ENCODE measurements around the gene ETV3. TPM values are rescaled to one million over a fixed set of nuclear protein-coding genes. Genes with fewer than 3 reads are reported as not detected.

The ETV3 gene
- total RNA-seq, 1 donor from 2014 or later: 19.5 TPM

DNA sequence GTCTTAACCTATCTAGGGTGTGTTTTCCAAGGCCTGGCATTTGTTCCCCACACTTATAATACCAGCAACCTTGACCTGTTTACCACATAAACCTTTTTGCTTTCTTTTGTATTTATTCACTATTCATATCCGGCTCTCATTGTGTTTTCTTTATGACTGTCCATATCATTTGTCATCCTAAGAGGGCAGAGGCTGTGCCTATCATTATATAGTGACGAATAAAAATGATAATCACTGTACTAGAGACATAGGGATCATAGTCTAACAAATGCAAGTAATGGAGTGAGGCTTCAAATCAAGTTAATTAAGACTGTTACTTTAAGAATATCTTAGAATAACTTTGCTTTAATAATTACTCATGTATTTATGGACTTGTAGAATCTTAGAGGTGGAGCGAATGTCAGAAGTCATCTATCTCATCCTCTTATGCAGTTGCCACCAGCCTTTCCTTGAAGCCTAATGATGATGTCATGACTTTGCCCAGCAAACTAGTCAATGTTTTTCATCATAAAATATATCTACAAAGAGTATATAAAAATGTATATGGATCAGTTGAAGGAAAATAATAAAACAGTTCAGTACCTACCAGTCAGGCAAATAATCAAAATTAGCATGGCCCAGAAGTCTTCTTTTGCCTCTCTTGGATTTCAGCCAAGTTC is 4.7 kb upstream of the ETV3 start:
- H3K36me3 Mint-ChIP-seq: no peaks in the 10 kb centered on the region
- H3K4me1 Mint-ChIP-seq: peaks cover 10% of the 10 kb centered on the region
- Histone ChIP-seq H3K4me3 (no peak overlapping the region), H3K9ac (no peak overlapping the region), H3K4me2 (no peak overlapping the region), H3K79me2 (ENCODE audit: low read depth) (peaks cover 2% of the 10 kb centered on the region), H4K20me1 (ENCODE audit: low read depth) (peaks cover 1% of the 10 kb centered on the region), H3F3A (ENCODE audit: low read depth) (peaks cover 28% of the 10 kb centered on the region), H3K27me3 (no peaks in the 10 kb centered on the region), H3K36me3 (no peaks in the 10 kb centered on the region), H3K9me3 (ENCODE audit: low read depth) (no peaks in the 10 kb centered on the region), H3K27ac (no peak overlapping the region), H3K4me1 (peaks cover 13% of the 10 kb centered on the region), H2AFZ (replicated peaks) (no peak overlapping the region)
- TF ChIP-seq, protein P1, sequence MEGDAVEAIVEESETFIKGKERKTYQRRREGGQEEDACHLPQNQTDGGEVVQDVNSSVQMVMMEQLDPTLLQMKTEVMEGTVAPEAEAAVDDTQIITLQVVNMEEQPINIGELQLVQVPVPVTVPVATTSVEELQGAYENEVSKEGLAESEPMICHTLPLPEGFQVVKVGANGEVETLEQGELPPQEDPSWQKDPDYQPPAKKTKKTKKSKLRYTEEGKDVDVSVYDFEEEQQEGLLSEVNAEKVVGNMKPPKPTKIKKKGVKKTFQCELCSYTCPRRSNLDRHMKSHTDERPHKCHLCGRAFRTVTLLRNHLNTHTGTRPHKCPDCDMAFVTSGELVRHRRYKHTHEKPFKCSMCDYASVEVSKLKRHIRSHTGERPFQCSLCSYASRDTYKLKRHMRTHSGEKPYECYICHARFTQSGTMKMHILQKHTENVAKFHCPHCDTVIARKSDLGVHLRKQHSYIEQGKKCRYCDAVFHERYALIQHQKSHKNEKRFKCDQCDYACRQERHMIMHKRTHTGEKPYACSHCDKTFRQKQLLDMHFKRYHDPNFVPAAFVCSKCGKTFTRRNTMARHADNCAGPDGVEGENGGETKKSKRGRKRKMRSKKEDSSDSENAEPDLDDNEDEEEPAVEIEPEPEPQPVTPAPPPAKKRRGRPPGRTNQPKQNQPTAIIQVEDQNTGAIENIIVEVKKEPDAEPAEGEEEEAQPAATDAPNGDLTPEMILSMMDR (IDR thresholded peaks at IDR 0.05): no peak
- TF ChIP-seq EZH2phosphoT487 (IDR thresholded peaks at IDR 0.05) (no peak), EZH2 (IDR thresholded peaks at IDR 0.05) (no peak)
- DNase-seq (ENCODE audit: low spot score): no peak
- no peaks in the 10 kb centered on the region for H3K9me3 Mint-ChIP-seq
- no peak overlapping the region for H3K27ac Mint-ChIP-seq
- H3K27me3 Mint-ChIP-seq (ENCODE audit: insufficient read depth, low read depth): peaks cover 11% of the 10 kb centered on the region
- no peak overlapping the region for H3K4me3 Mint-ChIP-seq

DNA sequence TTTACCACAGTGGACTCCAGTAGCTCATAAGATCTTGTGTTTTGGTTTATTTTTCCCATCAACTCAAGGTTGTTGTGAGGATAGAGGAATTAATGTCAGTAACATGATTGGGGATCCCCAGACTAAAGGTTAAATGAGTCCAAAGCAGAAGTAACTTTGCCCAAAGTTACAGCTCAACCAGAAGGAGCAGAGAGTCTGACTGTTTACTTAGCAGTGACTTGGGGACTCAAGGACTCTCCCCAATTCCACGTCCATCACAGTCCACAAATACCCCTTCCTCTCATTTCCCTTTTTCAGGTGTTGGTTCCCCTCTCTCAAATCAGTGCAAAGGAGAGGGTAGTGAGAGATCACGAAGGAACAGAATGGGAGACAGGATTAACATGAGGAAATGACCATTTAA is 4.0 kb upstream of the ETV3 start:
- Mint-ChIP-seq H3K4me1 (peaks cover 15% of the 10 kb centered on the region), H3K27ac (no peak overlapping the region), H3K9me3 (no peaks in the 10 kb centered on the region), H3K36me3 (no peaks in the 10 kb centered on the region), H3K4me3 (no peak overlapping the region), H3K27me3 (ENCODE audit: insufficient read depth, low read depth) (peaks cover 11% of the 10 kb centered on the region)
- Histone ChIP-seq H3K4me1 (peaks cover 12% of the 10 kb centered on the region), H3K79me2 (ENCODE audit: low read depth) (peaks cover 9% of the 10 kb centered on the region), H3K4me3 (no peak overlapping the region), H4K20me1 (ENCODE audit: low read depth) (peaks cover 8% of the 10 kb centered on the region), H3K9me3 (ENCODE audit: low read depth) (no peaks in the 10 kb centered on the region), H3K27me3 (no peaks in the 10 kb centered on the region), H2AFZ (replicated peaks) (no peak overlapping the region), H3K9ac (no peak overlapping the region), H3F3A (ENCODE audit: low read depth) (peaks cover 33% of the 10 kb centered on the region), H3K4me2 (no peak overlapping the region), H3K36me3 (no peaks in the 10 kb centered on the region), H3K27ac (no peak overlapping the region)
- TF ChIP-seq EZH2phosphoT487 (IDR thresholded peaks at IDR 0.05) (no peak), EZH2 (IDR thresholded peaks at IDR 0.05) (no peak)
- TF ChIP-seq, protein P1 (IDR thresholded peaks at IDR 0.05): no peak
- no peak for DNase-seq (ENCODE audit: low spot score)

DNA sequence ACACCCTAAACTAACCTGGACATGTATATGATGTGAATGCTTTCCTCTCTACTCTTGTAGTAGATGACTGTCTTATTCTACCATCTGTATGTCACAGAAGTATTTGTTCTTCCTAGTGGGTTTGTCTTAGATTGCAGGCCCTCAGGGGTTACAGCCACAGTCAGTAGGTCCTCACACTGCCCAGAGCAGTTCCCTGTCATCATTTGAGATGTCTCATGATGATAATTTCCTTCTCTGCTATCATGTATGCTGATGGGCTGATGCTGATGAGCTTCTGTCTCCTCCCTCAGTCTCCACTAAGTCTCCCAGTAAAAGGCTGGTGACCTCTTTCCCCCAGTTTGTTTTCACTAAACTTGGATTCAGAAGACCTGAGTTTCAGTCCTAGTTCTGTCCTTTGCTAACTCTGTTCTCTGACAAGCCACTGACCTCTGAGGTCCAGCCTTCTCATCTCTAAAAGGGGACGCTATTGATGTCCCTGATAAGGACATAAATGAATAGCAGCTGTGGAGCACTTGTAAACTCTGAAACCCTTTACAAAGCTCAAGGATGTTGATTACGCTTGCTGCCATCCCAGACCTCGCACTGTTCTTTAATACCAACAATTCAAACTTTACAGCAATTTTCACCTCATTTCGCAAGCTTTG is 3.1 kb upstream of the ETV3 start:
- H3K4me2 ChIP-seq: no peak overlapping the region
- H3K9ac ChIP-seq: no peak overlapping the region
- H4K20me1 ChIP-seq (ENCODE audit: low read depth): peaks cover 17% of the 10 kb centered on the region
- peaks cover 17% of the 10 kb centered on the region for H3K79me2 ChIP-seq (ENCODE audit: low read depth)
- no peak for DNase-seq (ENCODE audit: low spot score)
- Mint-ChIP-seq H3K9me3 (no peaks in the 10 kb centered on the region), H3K4me3 (no peak overlapping the region), H3K27me3 (ENCODE audit: insufficient read depth, low read depth) (peaks cover 11% of the 10 kb centered on the region), H3K36me3 (peaks cover 2% of the 10 kb centered on the region), H3K27ac (no peak overlapping the region), H3K4me1 (peaks cover 24% of the 10 kb centered on the region)
- no peaks in the 10 kb centered on the region for H3K36me3 ChIP-seq
- peaks cover 20% of the 10 kb centered on the region for H3K4me1 ChIP-seq
- no peak overlapping the region for H2AFZ ChIP-seq (replicated peaks)
- H3K27me3 ChIP-seq: no peaks in the 10 kb centered on the region
- no peaks in the 10 kb centered on the region for H3K9me3 ChIP-seq (ENCODE audit: low read depth)
- H3K27ac ChIP-seq: no peak overlapping the region
- H3K4me3 ChIP-seq: no peak overlapping the region
- peaks cover 33% of the 10 kb centered on the region for H3F3A ChIP-seq (ENCODE audit: low read depth)
- no peak for TF ChIP-seq EZH2 (IDR thresholded peaks at IDR 0.05)
- TF ChIP-seq EZH2phosphoT487 (IDR thresholded peaks at IDR 0.05): no peak
- TF ChIP-seq, protein P1 (IDR thresholded peaks at IDR 0.05): no peak
